ENCODE measurements around the gene POLG. TPM values are rescaled to one million over a fixed set of nuclear protein-coding genes. Genes with fewer than 3 reads are reported as not detected.

POLG gene
- total RNA-seq, 1 donor from 2014 or later, result 124 TPM

DNA sequence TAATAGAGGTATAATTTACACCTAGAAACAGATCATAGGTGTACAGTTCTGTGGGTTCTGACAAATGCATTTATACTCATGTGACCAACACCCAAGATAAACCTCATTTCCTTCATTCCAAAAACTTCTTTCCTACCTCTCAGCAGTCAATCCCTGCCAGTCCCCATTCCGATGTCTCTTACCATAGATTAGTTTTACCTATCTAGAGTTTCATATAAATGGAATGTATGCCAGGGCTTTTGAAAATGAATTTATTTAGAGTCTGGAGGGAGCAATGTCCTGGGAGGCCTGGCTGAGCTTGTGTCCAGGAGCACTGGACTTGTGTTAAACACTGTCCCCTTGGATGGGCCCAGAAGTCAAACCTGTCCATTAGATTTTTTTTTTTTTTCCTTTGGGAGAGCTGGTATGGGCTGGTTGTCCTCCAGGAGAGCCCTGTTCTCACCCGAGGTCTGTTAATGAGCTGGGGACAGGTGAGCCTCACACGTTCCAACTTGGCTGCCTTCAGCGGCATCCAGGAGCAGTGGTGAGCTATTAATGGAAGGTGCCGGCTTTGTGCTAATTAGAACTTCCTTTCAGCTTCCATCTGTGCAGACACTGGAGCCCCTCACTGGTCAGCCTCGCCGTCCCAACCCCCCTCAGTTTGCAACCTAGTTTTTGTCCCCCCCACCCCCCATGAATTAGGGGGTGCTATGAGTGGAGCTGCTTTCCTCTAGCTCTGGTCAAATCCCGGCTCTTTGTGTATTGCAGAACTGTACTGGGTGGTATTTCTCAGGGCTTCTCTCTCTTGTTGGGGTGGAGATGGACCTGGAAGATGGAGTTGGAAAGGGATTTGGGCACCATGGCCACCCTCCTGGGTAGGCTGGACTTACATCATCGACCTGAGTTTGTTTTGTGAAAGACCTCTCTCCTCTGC, 40.7 kb upstream of the POLG start:
- Mint-ChIP-seq H3K27ac (no peak overlapping the region), H3K27me3 (peaks cover 76% of the 10 kb centered on the region), H3K9me3 (no peaks in the 10 kb centered on the region), H3K4me1 (no peaks in the 10 kb centered on the region), H3K4me3 (no peak overlapping the region), H3K36me3 (ENCODE audit: low read depth) (peaks cover 4% of the 10 kb centered on the region)
- intact Hi-C loops (cut with micrococcal nuclease), result loop anchor here (2.0 kb wide), 2 partner anchors 15 to 31 kb away; no protein-coding TSS in a partner anchor
- no peak for DNase-seq

- no peak overlapping the region for H3K27ac Mint-ChIP-seq
- peaks cover 4% of the 10 kb centered on the region for H3K36me3 Mint-ChIP-seq (ENCODE audit: low read depth)
- H3K4me3 Mint-ChIP-seq, result no peak overlapping the region
- no peaks in the 10 kb centered on the region for H3K9me3 Mint-ChIP-seq
- H3K4me1 Mint-ChIP-seq, result no peaks in the 10 kb centered on the region
- H3K27me3 Mint-ChIP-seq, result peaks cover 75% of the 10 kb centered on the region
- no peak for DNase-seq
- intact Hi-C loops (cut with micrococcal nuclease), result loop anchor here (2.0 kb wide), 2 partner anchors 14 to 32 kb away; no protein-coding TSS in a partner anchor
Observed at GRCh38 chr15:89374086-89374981, 39.7 kb upstream of the POLG start.

- intact Hi-C loops (cut with micrococcal nuclease), result no loop called here
- Mint-ChIP-seq H3K27me3 (peaks cover 75% of the 10 kb centered on the region), H3K9me3 (no peaks in the 10 kb centered on the region), H3K36me3 (ENCODE audit: low read depth) (peaks cover 4% of the 10 kb centered on the region), H3K27ac (no peak overlapping the region), H3K4me1 (peaks cover under 1% of the 10 kb centered on the region), H3K4me3 (peak overlapping the region; percentile 34)
- DNase-seq, result no peak
Observed at GRCh38 chr15:89372069-89372935, 37.7 kb upstream of the POLG start.

DNA sequence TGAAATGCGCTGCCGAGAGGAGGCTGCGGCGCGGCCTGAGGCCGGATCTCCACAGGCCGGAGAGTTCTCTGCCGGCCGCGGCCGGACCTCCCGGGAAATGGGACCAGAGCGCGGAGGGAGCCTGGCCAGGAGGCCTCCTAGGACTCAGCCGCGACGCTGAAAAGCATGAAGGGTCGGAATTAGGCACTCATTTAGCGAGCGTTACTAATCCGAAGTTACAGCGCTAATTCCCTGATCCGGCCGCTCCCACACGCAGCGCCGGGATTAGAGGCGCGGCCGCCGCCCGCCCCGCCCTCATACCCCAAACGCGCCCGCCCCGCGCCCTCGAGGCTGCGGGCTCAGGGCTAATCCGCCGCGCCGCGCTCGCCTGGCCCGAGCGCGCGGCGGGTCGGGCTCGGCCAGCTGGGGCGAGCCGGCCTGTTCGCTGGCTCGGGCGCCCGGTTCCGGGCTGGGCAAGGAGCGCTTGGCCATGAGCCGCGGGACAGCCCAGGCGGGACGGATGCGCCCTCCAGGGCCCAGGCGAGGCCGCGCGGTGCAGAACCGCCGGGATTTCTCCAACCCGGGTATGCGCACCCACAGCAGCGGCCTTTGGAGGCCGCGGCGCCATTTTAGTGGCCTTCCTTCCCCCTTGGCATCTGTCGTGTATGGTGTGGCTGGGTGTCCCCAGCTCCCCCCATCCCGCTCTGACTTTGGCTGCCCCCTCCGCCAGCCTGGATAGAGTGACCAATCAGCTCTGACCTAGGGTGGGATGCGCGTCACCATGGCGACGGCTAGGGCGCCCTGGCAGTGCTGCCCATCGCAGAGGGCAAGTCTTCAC, 36.8 kb upstream of the POLG start:
- Mint-ChIP-seq H3K36me3 (ENCODE audit: low read depth) (peaks cover 2% of the 10 kb centered on the region), H3K4me1 (peaks cover 6% of the 10 kb centered on the region), H3K4me3 (no peak overlapping the region), H3K9me3 (no peaks in the 10 kb centered on the region), H3K27ac (no peak overlapping the region), H3K27me3 (peaks cover 75% of the 10 kb centered on the region)
- no peak for DNase-seq
- intact Hi-C loops (cut with micrococcal nuclease), result no loop called here

GRCh38 chr15:89370978-89371227, 36.3 kb upstream of the POLG start:
- intact Hi-C loops (cut with micrococcal nuclease), result no loop called here
- DNase-seq, result no peak
- Mint-ChIP-seq H3K36me3 (ENCODE audit: low read depth) (peaks cover 2% of the 10 kb centered on the region), H3K9me3 (no peaks in the 10 kb centered on the region), H3K4me3 (no peak overlapping the region), H3K4me1 (peaks cover 6% of the 10 kb centered on the region), H3K27me3 (peaks cover 77% of the 10 kb centered on the region), H3K27ac (no peak overlapping the region)

- intact Hi-C loops (cut with micrococcal nuclease), result no loop called here
- Mint-ChIP-seq H3K36me3 (ENCODE audit: low read depth) (peaks cover 2% of the 10 kb centered on the region), H3K4me3 (no peak overlapping the region), H3K27ac (no peak overlapping the region), H3K9me3 (no peaks in the 10 kb centered on the region), H3K27me3 (peaks cover 77% of the 10 kb centered on the region), H3K4me1 (peaks cover 6% of the 10 kb centered on the region)
- DNase-seq, result no peak
Observed at GRCh38 chr15:89370120-89370977, 35.7 kb upstream of the POLG start.

- DNase-seq, result no peak
- no peaks in the 10 kb centered on the region for H3K9me3 Mint-ChIP-seq
- H3K36me3 Mint-ChIP-seq (ENCODE audit: low read depth), result peaks cover 2% of the 10 kb centered on the region
- peaks cover 77% of the 10 kb centered on the region for H3K27me3 Mint-ChIP-seq
- no peak overlapping the region for H3K4me3 Mint-ChIP-seq
- no peak overlapping the region for H3K27ac Mint-ChIP-seq
- intact Hi-C loops (cut with micrococcal nuclease), result no loop called here
- H3K4me1 Mint-ChIP-seq, result peaks cover 6% of the 10 kb centered on the region
Observed at GRCh38 chr15:89369341-89369947, 34.8 kb upstream of the POLG start.

DNA sequence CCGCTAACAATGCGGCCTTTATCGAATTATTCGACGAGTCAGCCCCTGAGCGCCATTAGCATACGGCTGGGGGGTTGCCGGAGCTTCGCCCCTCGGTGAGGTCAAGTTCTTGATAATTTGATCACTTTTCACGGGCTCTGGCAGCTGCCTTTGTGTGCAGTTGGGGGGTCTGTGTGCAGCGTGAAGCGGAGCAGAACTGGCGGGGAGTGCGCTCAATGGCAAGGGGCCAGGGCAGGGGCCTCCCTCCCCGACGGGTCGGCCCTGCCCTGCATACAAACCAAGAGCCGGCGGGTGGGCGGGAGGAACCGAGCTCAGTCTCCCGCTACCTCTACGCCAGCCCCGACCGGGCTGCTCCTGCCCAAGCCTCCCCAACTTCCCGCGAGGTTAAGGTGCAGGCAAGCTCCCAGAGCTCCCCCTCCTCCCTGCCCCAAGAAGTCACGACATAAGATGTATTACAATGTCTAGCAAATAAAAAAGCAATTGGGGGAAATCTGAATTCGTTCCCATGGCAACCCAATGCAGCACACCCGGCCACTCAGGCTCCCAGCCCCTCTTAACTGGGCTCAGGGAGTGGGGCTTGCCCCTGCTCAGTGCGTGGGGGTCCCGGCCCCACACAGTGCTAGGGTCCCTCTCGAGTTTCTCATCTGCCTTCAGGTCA, 34.1 kb upstream of the POLG start:
- Mint-ChIP-seq H3K9me3 (no peaks in the 10 kb centered on the region), H3K4me1 (peaks cover 6% of the 10 kb centered on the region), H3K27ac (no peak overlapping the region), H3K36me3 (ENCODE audit: low read depth) (peaks cover 2% of the 10 kb centered on the region), H3K27me3 (peaks cover 77% of the 10 kb centered on the region), H3K4me3 (no peak overlapping the region)
- intact Hi-C loops (cut with micrococcal nuclease), result no loop called here
- DNase-seq, result no peak

DNA sequence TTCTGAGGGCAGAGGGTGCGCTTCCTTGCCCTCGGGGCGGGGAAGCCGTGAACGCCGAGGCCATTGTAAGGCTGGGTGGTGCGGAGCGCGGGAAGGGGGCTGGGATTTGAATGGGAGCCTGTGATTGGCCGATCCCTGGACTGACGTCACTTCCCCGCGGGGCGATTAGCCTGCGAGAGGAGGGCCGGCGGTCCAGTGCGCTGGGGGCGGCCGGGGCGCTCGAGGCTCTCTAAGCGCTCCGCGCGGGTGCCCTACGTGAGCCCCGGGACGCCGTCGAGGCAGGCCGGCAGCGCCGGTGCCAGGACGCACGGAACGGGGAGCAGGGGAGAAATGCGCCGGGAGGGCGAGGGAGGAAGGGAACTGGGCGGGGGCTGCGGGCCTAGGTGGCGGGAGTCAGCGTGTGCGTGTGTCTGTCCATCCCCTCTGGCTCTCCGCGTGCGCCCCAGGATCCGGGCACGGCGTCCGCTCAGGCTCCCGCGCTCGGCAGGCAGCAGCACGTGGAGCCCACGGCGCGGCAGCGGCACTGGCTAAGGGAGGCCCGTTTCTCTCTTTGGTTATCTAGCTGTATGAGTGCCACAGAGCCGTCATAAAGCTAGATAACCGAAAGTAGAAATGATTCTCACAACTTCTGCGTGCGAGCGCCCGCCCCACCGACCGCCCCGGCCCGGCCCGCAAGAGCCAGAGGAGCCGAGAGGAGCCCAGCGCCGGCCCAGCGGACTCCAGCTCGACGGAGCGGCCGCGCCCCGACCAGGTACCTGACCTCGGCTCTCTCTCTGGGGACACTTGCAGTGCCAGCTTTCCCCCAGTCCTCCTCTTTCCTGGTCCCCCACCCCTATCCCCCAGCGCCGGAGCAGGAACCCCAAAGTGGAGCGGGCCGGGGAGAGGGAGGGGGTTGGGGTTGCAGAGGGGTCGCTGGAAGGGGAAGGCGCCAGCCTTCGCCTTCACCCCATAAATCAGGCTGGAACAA, 33.1 kb upstream of the POLG start:
- H3K36me3 Mint-ChIP-seq (ENCODE audit: low read depth), result peaks cover 2% of the 10 kb centered on the region
- intact Hi-C loops (cut with micrococcal nuclease), result no loop called here
- peaks cover 82% of the 10 kb centered on the region for H3K27me3 Mint-ChIP-seq
- H3K4me3 Mint-ChIP-seq, result no peak overlapping the region
- DNase-seq, result no peak
- peak overlapping the region; percentile 66 for H3K27ac Mint-ChIP-seq
- no peaks in the 10 kb centered on the region for H3K9me3 Mint-ChIP-seq
- peaks cover 6% of the 10 kb centered on the region for H3K4me1 Mint-ChIP-seq

DNA sequence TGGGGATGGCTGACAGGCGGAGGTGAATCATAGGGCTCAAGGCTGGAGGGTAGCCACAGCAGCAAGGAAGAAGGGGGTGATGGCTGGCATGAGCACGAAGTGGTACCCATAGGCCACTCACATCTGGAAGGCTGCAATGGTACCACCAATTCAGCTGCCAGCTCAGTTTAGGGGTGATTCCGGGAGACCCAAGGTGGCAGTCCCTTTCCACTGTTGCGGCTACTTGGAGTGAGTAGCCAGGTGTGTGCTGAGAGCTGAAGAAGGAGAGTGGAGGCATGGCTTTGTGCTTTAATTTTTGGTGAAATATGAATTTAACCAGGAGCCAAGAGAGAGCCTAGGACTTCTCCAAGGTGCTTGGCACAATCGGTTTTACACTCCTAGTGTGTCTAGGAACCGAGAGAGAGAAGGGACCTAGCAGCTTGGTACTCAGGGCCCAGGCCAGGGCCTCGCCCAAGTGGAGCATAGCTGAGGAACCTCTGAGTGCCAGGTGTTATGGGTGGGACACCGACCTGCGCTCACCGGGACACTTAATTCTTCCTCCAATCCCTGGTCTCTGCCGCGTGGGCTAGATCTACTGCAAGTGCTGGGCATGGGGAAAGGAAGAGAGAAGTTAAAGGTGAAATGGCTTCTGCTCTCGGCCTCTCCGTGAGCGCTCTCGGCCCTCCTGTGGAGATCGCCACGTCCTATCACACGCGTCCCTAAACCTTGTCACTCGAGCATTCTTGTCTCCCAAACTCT, 32.2 kb upstream of the POLG start:
- H3K4me3 Mint-ChIP-seq, result no peak overlapping the region
- DNase-seq, result no peak
- no peaks in the 10 kb centered on the region for H3K9me3 Mint-ChIP-seq
- peaks cover 78% of the 10 kb centered on the region for H3K27me3 Mint-ChIP-seq
- peaks cover 6% of the 10 kb centered on the region for H3K4me1 Mint-ChIP-seq
- peak overlapping the region; percentile 66 for H3K27ac Mint-ChIP-seq
- intact Hi-C loops (cut with micrococcal nuclease), result no loop called here
- H3K36me3 Mint-ChIP-seq (ENCODE audit: low read depth), result no peaks in the 10 kb centered on the region

Measured in activated CD4-positive, alpha-beta T cell treated with anti-CD3 and anti-CD28 coated beads, Interleukin-2, amount 10 ng/mL, durations not matched to agents 24 days and 14 days (primary cell).